RWPE2 (cell line): ENCODE data around the gene HSD11B1L.

Experiments
- ATAC-seq: fragments of 200-7000 bp; cut with Tn5 transposase; 3 replicates; pipeline ENCODE4 v1.9.1; 2021; ENCODE audit warnings: low read depth
- DNase-seq: peaks from one replicate; pipeline ENCODE4 v3.0.0-alpha.2; 2020; ENCODE audit warnings: low spot score
- H3K27ac ChIP-seq: fragments of 450-650 bp; 2 replicates; pipeline ENCODE4 v1.5.1; 2017; ENCODE audit warnings: mild to moderate bottlenecking; ENCODE audit not compliant: poor library complexity, severe bottlenecking
- H3K27me3 ChIP-seq: fragments of 250-450 bp; sonication (Bioruptor Pico); 2 replicates; pipeline ENCODE4 v1.5.1; 2021; ENCODE audit warnings: mild to moderate bottlenecking, moderate library complexity; ENCODE audit not compliant: insufficient read depth, poor library complexity, severe bottlenecking
- H3K36me3 ChIP-seq: fragments of 250-450 bp; sonication (Bioruptor Pico); 2 replicates; pipeline ENCODE4 v1.5.1; 2020; ENCODE audit warnings: low read depth, mild to moderate bottlenecking, moderate library complexity
- H3K4me1 ChIP-seq: fragments of 250-450 bp; sonication (Bioruptor Pico); 2 replicates; pipeline ENCODE4 v1.5.1; 2021; ENCODE audit warnings: mild to moderate bottlenecking, moderate library complexity; ENCODE audit not compliant: insufficient read depth, poor library complexity, severe bottlenecking
- H3K4me3 ChIP-seq: fragments of 250-450 bp; sonication (Bioruptor Pico); 2 replicates; pipeline ENCODE4 v1.5.1; 2021; ENCODE audit warnings: mild to moderate bottlenecking, moderate library complexity; ENCODE audit not compliant: severe bottlenecking
- H3K9me3 ChIP-seq: fragments of 250-450 bp; sonication (Bioruptor Pico); 2 replicates; pipeline ENCODE4 v1.5.1; 2021; ENCODE audit warnings: mild to moderate bottlenecking, moderate library complexity; ENCODE audit not compliant: severe bottlenecking
- CTCF ChIP-seq: fragments of 450-650 bp; IDR thresholded peaks from one replicate; pipeline ENCODE4 v1.5.1; 2017; ENCODE audit warnings: mild to moderate bottlenecking, moderate library complexity; ENCODE audit not compliant: poor library complexity, severe bottlenecking

HSD11B1L gene

GRCh38 chr19:5669212-5669611 is 11.6 kb upstream of the HSD11B1L start:
- DNase-seq, result no peak
- Histone ChIP-seq H3K36me3 (peaks cover 46% of the 10 kb centered on the region), H3K4me3 (no peak overlapping the region), H3K27me3 (no peaks in the 10 kb centered on the region), H3K9me3 (no peaks in the 10 kb centered on the region), H3K27ac (no peak overlapping the region), H3K4me1 (no peaks in the 10 kb centered on the region)
- ATAC-seq, result no peak
- TF ChIP-seq CTCF, result no peak

- H3K9me3 ChIP-seq, result no peaks in the 10 kb centered on the region
- no peaks in the 10 kb centered on the region for H3K27me3 ChIP-seq
- no peak for ATAC-seq
- no peaks in the 10 kb centered on the region for H3K4me1 ChIP-seq
- no peak for TF ChIP-seq CTCF
- no peak overlapping the region for H3K27ac ChIP-seq
- no peak overlapping the region for H3K4me3 ChIP-seq
- H3K36me3 ChIP-seq, result peaks cover 25% of the 10 kb centered on the region
- no peak for DNase-seq
Observed at GRCh38 chr19:5671600-5671999, 9.2 kb upstream of the HSD11B1L start.

GRCh38 chr19:5672708-5673459 is 7.9 kb upstream of the HSD11B1L start:
- H3K36me3 ChIP-seq, result peaks cover 12% of the 10 kb centered on the region
- H3K27ac ChIP-seq, result no peak overlapping the region
- DNase-seq (no peak), ATAC-seq (no peak)
- H3K4me3 ChIP-seq, result no peak overlapping the region
- no peaks in the 10 kb centered on the region for H3K9me3 ChIP-seq
- no peaks in the 10 kb centered on the region for H3K27me3 ChIP-seq
- TF ChIP-seq CTCF, result no peak
- no peaks in the 10 kb centered on the region for H3K4me1 ChIP-seq

- TF ChIP-seq CTCF, result no peak
- no peak for ATAC-seq
- Histone ChIP-seq H3K27me3 (no peaks in the 10 kb centered on the region), H3K4me3 (no peak overlapping the region), H3K4me1 (no peaks in the 10 kb centered on the region), H3K9me3 (no peaks in the 10 kb centered on the region), H3K27ac (no peak overlapping the region), H3K36me3 (peaks cover 8% of the 10 kb centered on the region; the same call in 1 of the 2 replicates)
- no peak for DNase-seq
Observed at GRCh38 chr19:5673752-5674151, 7.1 kb upstream of the HSD11B1L start.

DNA sequence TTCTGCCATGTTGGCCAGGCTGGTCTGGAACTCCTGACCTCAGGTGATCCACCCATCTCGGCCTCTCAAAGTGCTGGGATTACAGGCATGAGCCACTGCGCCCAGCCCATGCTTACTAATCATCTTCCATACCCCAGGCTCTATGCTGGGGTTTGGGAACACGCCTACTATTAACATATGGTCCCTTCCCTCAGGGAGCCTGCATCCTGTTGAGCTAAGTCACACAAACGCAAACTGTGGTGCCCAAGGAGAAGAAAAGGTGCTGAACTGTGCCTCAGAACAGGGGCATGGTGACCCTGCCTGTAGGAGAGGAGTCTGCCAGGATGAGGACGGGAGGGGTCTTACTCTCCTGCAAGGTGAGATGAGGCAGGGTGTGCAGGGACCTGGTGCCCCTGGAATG is 6.1 kb upstream of the HSD11B1L start:
- no peak overlapping the region for H3K27ac ChIP-seq
- no peaks in the 10 kb centered on the region for H3K4me1 ChIP-seq
- no peaks in the 10 kb centered on the region for H3K36me3 ChIP-seq
- no peak for TF ChIP-seq CTCF
- DNase-seq (no peak), ATAC-seq (no peak)
- H3K27me3 ChIP-seq, result no peaks in the 10 kb centered on the region
- H3K4me3 ChIP-seq, result no peak overlapping the region
- H3K9me3 ChIP-seq, result no peaks in the 10 kb centered on the region
